PC-3 (cell line): ENCODE results near the gene SLC22A1. TPM values are rescaled to one million over a fixed set of nuclear protein-coding genes. Genes with fewer than 3 reads are reported as not detected.

Experiments
- ATAC-seq: fragments of 200-7000 bp; cut with Tn5 transposase; 2 replicates; pipeline ENCODE4 v1.9.1; 2020; ENCODE audit warnings: mild to moderate bottlenecking, moderate library complexity
- BruUV-seq: library from RNA; stranded (reverse); fragments of 400-500 nt; replicated peaks from 2 replicates; lab custom pipeline; 2021; lab: Mats Ljungman, UMichigan
- CTCF ChIA-PET: fragments of 300-600 bp; sonication (Branson Sonifier 250); formaldehyde crosslinking; loops from one replicate; lab custom pipeline; 2022; ENCODE audit warnings: antibody characterized with exemption; lab: Charles Lee
- POLR2A ChIA-PET: fragments of 300-600 bp; sonication (Branson Sonifier 250); formaldehyde crosslinking; loops from one replicate; lab custom pipeline; 2022; ENCODE audit warnings: antibody characterized with exemption; ENCODE audit not compliant: unreplicated experiment; lab: Charles Lee
- DNase-seq: peaks from one replicate; pipeline ENCODE4 v3.0.0-alpha.2; 2015
- H2AFZ ChIP-seq: fragments of 300-600 bp; sonication (generic); 2 replicates; pipeline ENCODE4 v1.6.0; 2016; ENCODE audit warnings: antibody characterized with exemption, low read length
- H3F3A ChIP-seq: fragments of 300-600 bp; sonication (generic); one replicate; pipeline ENCODE4 v1.6.0; 2017; ENCODE audit warnings: antibody characterized with exemption, low read length, control low read depth, mild to moderate bottlenecking; ENCODE audit not compliant: unreplicated experiment
- H3K27ac ChIP-seq: fragments of 300-600 bp; sonication (generic); 2 replicates; pipeline ENCODE4 v1.5.1; 2016; ENCODE audit warnings: mild to moderate bottlenecking, low read length
- H3K27me3 ChIP-seq: fragments of 300-600 bp; sonication (generic); 2 replicates; pipeline ENCODE4 v1.6.1; 2016; ENCODE audit warnings: low read length, mixed read lengths
- H3K36me3 ChIP-seq: fragments of 300-600 bp; sonication (generic); 2 replicates; pipeline ENCODE4 v1.6.1; 2016; ENCODE audit warnings: low read depth, mixed run types, low read length, mixed read lengths
- H3K4me1 ChIP-seq: fragments of 300-600 bp; sonication (generic); 2 replicates; pipeline ENCODE4 v1.5.1; 2016; ENCODE audit warnings: low read length; ENCODE audit not compliant: insufficient read depth
- H3K4me2 ChIP-seq: fragments of 300-600 bp; sonication (generic); 2 replicates; pipeline ENCODE4 v1.6.0; 2016; ENCODE audit warnings: low read length
- H3K4me3 ChIP-seq: fragments of 300-600 bp; sonication (generic); 2 replicates; pipeline ENCODE4 v1.5.1; 2016; ENCODE audit warnings: mild to moderate bottlenecking, low read length, mixed read lengths
- H3K79me2 ChIP-seq: fragments of 300-600 bp; sonication (generic); 2 replicates; pipeline ENCODE4 v1.6.1; 2017; ENCODE audit warnings: low read length, mixed read lengths
- H3K9ac ChIP-seq: fragments of 300-600 bp; sonication (generic); 2 replicates; pipeline ENCODE4 v1.6.0; 2016; ENCODE audit warnings: mild to moderate bottlenecking, low read length
- H3K9me2 ChIP-seq: fragments of 300-600 bp; sonication (generic); replicated peaks from 2 replicates; pipeline ENCODE4 v1.6.1; 2016; ENCODE audit warnings: mixed run types, low read length, mixed read lengths
- H3K9me3 ChIP-seq: fragments of 300-600 bp; sonication (generic); 2 replicates; pipeline ENCODE4 v1.6.1; 2016; ENCODE audit warnings: low read length, mixed read lengths
- H4K20me1 ChIP-seq: fragments of 300-600 bp; sonication (generic); 2 replicates; pipeline ENCODE4 v1.6.1; 2016; ENCODE audit warnings: low read length, mixed read lengths
- EZH2 ChIP-seq: fragments of 300-600 bp; sonication (generic); IDR thresholded peaks from one replicate; pipeline ENCODE4 v1.6.1; 2017; ENCODE audit warnings: antibody characterized with exemption, mild to moderate bottlenecking, low read length; ENCODE audit not compliant: unreplicated experiment
- EZH2phosphoT487 ChIP-seq: fragments of 300-600 bp; sonication (generic); IDR thresholded peaks from 2 replicates; pipeline ENCODE4 v1.6.1; 2018; ENCODE audit warnings: mild to moderate bottlenecking, antibody characterized with exemption, low read length, borderline replicate concordance
- intact Hi-C: fragments of 100-400 bp; cut with micrococcal nuclease; formaldehyde crosslinking; loops from 2 replicates; pipeline ENCODE4 v1.9.0; 2023
- total RNA-seq: library from RNA; depleted of rRNA; stranded (reverse); fragments of >200 nt; gene quantifications from 2 replicates; pipeline ENCODE4 v1.2.3, GENCODE V29; 2014
- TF ChIP-seq, protein P1 (sequence below): fragments of 300-600 bp; sonication (generic); conservative IDR thresholded peaks from 2 replicates; pipeline ENCODE4 v1.5.1; 2017; ENCODE audit warnings: antibody characterized with exemption, low read depth, mild to moderate bottlenecking, low read length

SLC22A1 gene
- total RNA-seq, 1 experiment from 2014 or later = 10.2 TPM

DNA sequence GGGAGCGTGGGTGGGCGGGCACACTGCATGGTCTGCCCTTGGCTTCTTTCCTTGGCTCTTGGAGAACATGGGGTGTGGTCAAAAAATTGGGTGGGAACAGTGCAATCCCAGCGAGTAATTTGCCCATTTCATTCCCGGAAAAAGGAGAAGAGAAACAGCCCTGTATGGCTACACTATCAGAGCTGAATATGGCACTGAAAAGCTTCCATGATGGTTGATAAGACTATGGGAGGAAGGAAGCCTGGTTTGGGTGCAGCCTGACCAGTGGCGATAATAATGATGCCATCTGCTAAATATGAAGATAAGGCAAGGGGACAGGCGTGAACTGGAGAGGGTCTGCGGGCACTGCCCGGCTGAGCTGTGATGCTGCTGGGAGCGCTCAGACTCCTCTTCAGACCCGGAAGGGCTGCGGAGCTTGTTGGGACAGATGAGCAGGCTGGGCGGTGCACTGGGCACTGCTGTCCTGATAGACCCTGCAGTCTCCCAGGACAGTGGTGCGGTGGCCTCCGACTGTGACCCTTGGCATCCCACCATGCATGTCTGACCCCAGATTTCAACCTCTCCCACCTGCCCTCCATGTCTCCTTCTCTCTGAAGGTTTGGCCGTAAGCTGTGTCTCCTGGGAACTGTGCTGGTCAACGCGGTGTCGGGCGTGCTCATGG is 10.2 kb downstream of the SLC22A1 start:
- DNase-seq (no peak), ATAC-seq (no peak)
- Histone ChIP-seq H3K9me3 (no peaks in the 10 kb centered on the region), H3K27me3 (no peaks in the 10 kb centered on the region), H3K9me2 (no peaks in the 10 kb centered on the region), H3F3A (no peaks in the 10 kb centered on the region), H2AFZ (no peak overlapping the region), H3K9ac (no peak overlapping the region), H3K36me3 (no peaks in the 10 kb centered on the region), H3K4me1 (no peaks in the 10 kb centered on the region; the same call in 1 of the 2 replicates), H3K79me2 (no peaks in the 10 kb centered on the region), H4K20me1 (no peaks in the 10 kb centered on the region), H3K4me2 (no peak overlapping the region), H3K4me3 (no peak overlapping the region), H3K27ac (no peak overlapping the region)
- ChIA-PET POLR2A (no interaction called here), CTCF (no interaction called here)
- no TSS peak for BruUV-seq
- TF ChIP-seq EZH2phosphoT487 = no peak
- TF ChIP-seq, protein P1, sequence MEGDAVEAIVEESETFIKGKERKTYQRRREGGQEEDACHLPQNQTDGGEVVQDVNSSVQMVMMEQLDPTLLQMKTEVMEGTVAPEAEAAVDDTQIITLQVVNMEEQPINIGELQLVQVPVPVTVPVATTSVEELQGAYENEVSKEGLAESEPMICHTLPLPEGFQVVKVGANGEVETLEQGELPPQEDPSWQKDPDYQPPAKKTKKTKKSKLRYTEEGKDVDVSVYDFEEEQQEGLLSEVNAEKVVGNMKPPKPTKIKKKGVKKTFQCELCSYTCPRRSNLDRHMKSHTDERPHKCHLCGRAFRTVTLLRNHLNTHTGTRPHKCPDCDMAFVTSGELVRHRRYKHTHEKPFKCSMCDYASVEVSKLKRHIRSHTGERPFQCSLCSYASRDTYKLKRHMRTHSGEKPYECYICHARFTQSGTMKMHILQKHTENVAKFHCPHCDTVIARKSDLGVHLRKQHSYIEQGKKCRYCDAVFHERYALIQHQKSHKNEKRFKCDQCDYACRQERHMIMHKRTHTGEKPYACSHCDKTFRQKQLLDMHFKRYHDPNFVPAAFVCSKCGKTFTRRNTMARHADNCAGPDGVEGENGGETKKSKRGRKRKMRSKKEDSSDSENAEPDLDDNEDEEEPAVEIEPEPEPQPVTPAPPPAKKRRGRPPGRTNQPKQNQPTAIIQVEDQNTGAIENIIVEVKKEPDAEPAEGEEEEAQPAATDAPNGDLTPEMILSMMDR = no peak
- TF ChIP-seq EZH2 = no peak
- intact Hi-C loops = no loop called here

DNA sequence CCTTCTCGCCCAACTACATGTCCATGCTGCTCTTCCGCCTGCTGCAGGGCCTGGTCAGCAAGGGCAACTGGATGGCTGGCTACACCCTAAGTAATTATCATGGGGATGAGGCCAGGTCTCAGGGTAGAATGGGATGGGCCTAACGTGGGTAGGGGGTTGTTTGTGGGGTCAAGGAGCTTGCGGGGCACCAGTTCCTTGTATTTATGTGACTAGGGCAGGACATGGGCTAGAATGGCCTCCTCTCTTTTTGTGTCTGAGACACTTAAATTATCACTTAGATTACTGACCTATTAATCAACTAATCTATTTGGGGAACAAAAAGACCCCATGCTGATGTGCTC is 10.7 kb downstream of the SLC22A1 start:
- Histone ChIP-seq H3K27ac (no peak overlapping the region), H3K9ac (no peak overlapping the region), H3K4me1 (no peaks in the 10 kb centered on the region; the same call in 1 of the 2 replicates), H3K36me3 (no peaks in the 10 kb centered on the region), H3K27me3 (no peaks in the 10 kb centered on the region), H3K4me3 (no peak overlapping the region), H4K20me1 (no peaks in the 10 kb centered on the region), H3K79me2 (no peaks in the 10 kb centered on the region), H2AFZ (no peak overlapping the region), H3K9me2 (no peaks in the 10 kb centered on the region), H3K4me2 (no peak overlapping the region), H3F3A (no peaks in the 10 kb centered on the region), H3K9me3 (no peaks in the 10 kb centered on the region)
- CTCF ChIA-PET = no interaction called here
- TF ChIP-seq, protein P1 = no peak
- no peak for TF ChIP-seq EZH2phosphoT487
- no peak for TF ChIP-seq EZH2
- ATAC-seq (no peak), DNase-seq (no peak)
- BruUV-seq = no TSS peak
- POLR2A ChIA-PET = no interaction called here
- intact Hi-C loops = no loop called here

DNA sequence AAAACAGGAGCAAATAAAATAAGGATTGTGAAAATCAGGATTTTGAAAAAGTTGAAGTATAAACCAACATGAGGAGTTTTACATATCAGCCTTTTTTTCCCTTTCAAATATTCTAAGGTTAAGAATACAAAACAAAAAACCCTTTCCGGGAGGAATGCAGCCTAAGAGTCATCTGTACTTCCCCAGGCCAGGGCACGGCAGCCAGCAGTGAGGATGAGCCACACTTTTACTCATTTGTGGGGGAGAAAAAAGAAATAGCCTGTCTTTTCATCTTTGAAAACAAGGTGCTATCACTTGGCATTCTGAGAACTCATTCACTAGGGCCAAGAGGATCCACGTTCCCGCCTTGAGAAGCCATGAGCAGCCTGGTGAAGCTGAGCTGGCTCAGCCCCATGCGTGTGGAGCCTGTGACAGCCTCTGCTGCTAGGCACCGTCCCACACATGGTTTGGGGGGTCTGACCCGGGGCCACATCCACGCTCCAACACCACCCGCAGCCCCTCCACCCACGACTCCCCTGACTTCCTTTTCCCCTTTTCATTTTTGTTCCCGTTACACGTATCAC is 11.2 kb downstream of the SLC22A1 start:
- Histone ChIP-seq H3K27ac (no peak overlapping the region), H3K36me3 (no peaks in the 10 kb centered on the region), H3K27me3 (no peaks in the 10 kb centered on the region), H3K4me3 (no peak overlapping the region), H3K4me1 (no peaks in the 10 kb centered on the region; the same call in 1 of the 2 replicates), H3K9ac (no peak overlapping the region), H3K9me3 (no peaks in the 10 kb centered on the region), H3K9me2 (no peaks in the 10 kb centered on the region), H3K4me2 (no peak overlapping the region), H4K20me1 (no peaks in the 10 kb centered on the region), H2AFZ (no peak overlapping the region), H3F3A (no peaks in the 10 kb centered on the region), H3K79me2 (no peaks in the 10 kb centered on the region)
- TF ChIP-seq EZH2 (no peak), EZH2phosphoT487 (no peak)
- TF ChIP-seq, protein P1 = no peak
- no TSS peak for BruUV-seq
- ChIA-PET CTCF (no interaction called here), POLR2A (no interaction called here)
- DNase-seq (no peak), ATAC-seq (no peak)
- intact Hi-C loops = no loop called here
